D341Med (cell line): ENCODE results near the gene GPC3.

Experiments used
- DNase-seq: peaks from one replicate; pipeline ENCODE4 v3.0.0; 2012; ENCODE audit warnings: low spot score

GPC3 gene

DNA sequence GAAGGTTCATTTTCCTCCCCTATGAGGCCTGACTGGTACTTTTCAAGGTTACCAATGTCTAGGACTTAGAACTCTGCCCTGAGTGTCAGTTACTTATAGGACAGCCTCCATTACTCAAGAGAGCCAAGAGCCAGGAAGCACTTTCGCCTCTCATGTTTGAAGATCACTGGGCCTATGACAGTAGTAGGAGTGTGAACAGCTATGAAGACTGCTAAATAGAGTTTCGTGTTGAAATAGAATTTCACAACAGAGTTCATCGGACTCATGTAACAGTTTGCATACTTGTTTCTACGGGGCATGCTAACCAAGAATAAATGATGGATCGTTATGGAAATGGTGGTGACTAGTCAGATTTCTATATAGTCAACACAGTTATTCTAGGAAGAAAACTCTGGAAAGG lies 472.3 kb downstream of the GPC3 start:
- no peak for DNase-seq

DNA sequence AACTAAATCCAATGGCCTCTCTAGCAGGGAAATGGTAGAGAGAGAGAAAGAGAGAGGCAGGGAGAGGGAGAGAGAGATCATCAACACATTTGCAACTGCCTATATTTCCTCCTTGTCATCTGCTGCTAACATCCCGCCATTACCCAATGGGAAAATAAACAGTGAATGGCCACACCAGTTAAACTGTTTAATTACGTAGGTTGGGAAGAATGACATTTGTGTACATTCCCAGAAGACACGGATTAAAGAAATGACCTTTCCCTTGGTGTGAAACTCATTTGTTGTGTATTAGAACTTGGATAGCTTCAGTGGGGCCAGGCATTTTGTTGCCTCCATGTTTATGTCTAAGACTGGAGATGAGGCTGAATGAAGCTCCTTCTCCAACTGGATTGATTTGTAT lies 474.4 kb downstream of the GPC3 start:
- DNase-seq = no peak

DNA sequence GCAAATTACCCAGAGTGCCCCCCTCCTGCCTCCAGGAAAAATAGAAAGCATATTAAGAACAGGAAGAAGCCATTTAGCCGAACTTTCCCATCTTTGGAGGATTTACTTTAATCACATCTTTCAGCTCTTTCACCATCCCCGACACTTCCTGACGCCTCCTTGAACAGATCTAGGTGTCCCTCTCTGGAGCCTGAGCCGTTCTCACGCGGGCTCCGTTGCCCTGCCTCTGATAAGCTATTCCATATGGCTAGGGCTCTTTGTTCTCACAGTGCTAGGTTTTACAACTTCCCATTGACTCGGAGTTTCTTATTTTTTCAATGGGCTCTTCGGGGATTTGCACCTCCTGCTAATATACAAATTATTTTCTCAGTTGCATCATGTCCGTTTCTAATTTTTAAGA lies 488.0 kb downstream of the GPC3 start:
- DNase-seq = no peak

DNA sequence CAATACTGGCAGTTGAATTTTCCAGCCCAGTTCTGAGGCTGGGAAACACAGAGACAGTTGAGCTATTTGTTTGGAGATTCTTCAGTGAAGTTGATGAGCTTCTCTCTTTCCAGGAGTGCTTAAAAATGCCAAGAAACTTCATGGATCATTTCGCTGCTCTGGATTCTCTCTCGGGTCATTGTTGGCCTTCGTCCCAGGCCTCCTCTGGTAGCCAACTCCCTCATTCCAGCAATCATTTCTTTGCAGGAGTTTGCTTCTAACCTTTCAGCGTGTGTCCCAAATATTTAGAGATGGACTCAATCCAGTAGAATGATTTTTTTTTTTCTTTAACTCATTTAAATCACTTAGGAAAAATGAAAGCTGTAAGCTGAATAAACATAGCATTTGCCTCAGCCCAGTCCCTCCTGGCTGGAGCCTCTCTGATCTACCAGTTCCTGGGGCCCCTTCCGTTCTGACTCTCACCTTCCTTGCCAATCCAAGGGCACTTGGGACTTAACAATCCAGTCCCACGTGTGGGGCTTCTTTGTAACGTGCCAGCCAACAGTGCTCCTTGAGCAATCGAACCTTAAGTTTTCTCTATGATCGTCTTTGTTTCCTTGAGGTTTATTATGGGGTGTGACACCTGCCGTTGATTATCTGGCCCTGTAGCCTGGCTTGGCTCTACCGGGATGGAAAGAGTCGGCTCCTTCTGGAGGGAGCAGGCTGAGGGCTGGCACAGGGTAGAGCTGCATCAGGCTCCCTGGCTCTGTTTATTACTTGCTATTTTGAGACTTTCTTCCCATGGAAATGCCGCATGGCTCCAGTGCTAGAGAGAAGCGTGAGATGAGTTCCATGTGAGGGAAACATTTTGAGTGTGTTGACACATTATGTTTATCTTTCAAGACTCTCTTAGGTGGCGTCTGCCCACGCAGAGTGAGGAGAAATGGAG lies 489.7 kb downstream of the GPC3 start:
- no peak for DNase-seq

DNA sequence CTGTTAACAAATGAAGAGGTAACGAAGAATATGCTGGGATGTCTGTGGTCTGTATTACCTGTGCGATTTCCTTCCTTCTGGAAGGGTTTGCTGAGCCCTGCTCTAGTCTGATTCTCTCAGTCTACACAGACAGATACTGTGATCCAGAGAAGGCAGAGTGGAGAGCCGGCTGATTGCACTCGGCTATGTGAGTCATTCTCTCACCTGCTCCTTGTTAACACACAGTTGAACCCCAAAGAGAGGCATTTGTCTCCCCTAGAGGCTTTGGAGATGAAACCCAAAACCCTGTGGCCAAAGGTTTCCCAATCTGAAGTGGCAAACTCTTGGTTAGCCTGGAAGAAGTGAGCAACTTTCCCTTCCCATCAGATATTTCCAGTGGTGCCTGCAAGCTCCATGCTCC lies 492.0 kb downstream of the GPC3 start:
- DNase-seq = no peak

DNA sequence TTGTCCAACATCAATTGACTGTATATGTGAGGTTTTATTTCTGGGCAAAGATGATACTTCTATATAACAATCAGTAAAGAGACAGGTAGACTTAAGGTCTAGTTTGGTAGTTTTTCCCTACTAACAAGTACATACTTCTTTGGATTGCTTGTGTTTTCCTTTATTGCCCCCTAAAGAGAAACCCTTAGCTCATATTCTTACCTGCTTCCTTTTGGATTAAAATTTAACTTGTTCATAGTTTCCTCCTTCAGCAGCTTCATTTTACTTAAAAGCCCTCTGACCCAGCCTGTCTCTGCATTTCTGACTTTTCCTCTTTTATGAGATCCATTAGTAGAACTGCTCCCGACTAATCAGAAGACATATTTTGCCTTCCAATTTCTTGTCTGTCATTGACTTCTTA lies 494.4 kb downstream of the GPC3 start:
- DNase-seq = no peak
